ENCODE measurements around the gene ENAM. TPM values are rescaled to one million over a fixed set of nuclear protein-coding genes. Genes with fewer than 3 reads are reported as not detected.

Gene ENAM
- total RNA-seq, 6 experiments from 2014 or later, result 0.02 to 0.14 (median 0.10) TPM; not detected in 1

GRCh38 chr4:70670332-70671014 is 41.9 kb downstream of the ENAM start:
- DNase-seq, result peak; percentile 71
- H3K27ac Mint-ChIP-seq, result peak overlapping the region; percentile 16; the same call in 1 of the 2 replicates
- no peak overlapping the region for H3K4me3 Mint-ChIP-seq
- TF ChIP-seq CTCF (IDR thresholded peaks at IDR 0.05), result no peak
- no peaks in the 10 kb centered on the region for H3K36me3 Mint-ChIP-seq (ENCODE audit: low read depth)
- peaks cover 46% of the 10 kb centered on the region for H3K4me1 Mint-ChIP-seq (ENCODE audit: low read depth)
- no peaks in the 10 kb centered on the region for H3K9me3 Mint-ChIP-seq
- H3K27me3 Mint-ChIP-seq (ENCODE audit: insufficient read depth), result no peaks in the 10 kb centered on the region

- Mint-ChIP-seq H3K4me3 (no peak overlapping the region), H3K4me1 (ENCODE audit: low read depth) (peaks cover 41% of the 10 kb centered on the region)
These were observed 42.5 kb downstream of the ENAM start for GRCh38 chr4:70671091-70671490.

GRCh38 chr4:70674191-70674590 is 45.6 kb downstream of the ENAM start:
- Mint-ChIP-seq H3K4me3 (no peak overlapping the region), H3K9me3 (no peaks in the 10 kb centered on the region), H3K4me1 (ENCODE audit: low read depth) (peaks cover 37% of the 10 kb centered on the region), H3K27ac (no peak overlapping the region), H3K27me3 (ENCODE audit: insufficient read depth) (no peaks in the 10 kb centered on the region), H3K36me3 (ENCODE audit: low read depth) (no peaks in the 10 kb centered on the region)
- no peak for TF ChIP-seq CTCF (IDR thresholded peaks at IDR 0.05)
- no peak for DNase-seq

More at GRCh38 chr4:70671091-70671490, 42.5 kb downstream of the ENAM start:
- no peak for TF ChIP-seq CTCF (IDR thresholded peaks at IDR 0.05)
- Mint-ChIP-seq H3K9me3 (no peaks in the 10 kb centered on the region), H3K27ac (no peak overlapping the region), H3K36me3 (ENCODE audit: low read depth) (no peaks in the 10 kb centered on the region), H3K27me3 (ENCODE audit: insufficient read depth) (no peaks in the 10 kb centered on the region)
- DNase-seq, result no peak

GRCh38 chr4:70674731-70675130 is 46.2 kb downstream of the ENAM start:
- DNase-seq, result no peak
- no peaks in the 10 kb centered on the region for H3K9me3 Mint-ChIP-seq
- TF ChIP-seq CTCF (IDR thresholded peaks at IDR 0.05), result no peak
- H3K4me3 Mint-ChIP-seq, result no peak overlapping the region
- H3K4me1 Mint-ChIP-seq (ENCODE audit: low read depth), result peaks cover 35% of the 10 kb centered on the region
- no peak overlapping the region for H3K27ac Mint-ChIP-seq
- no peaks in the 10 kb centered on the region for H3K36me3 Mint-ChIP-seq (ENCODE audit: low read depth)
- no peaks in the 10 kb centered on the region for H3K27me3 Mint-ChIP-seq (ENCODE audit: insufficient read depth)

GRCh38 chr4:70676554-70677090 is 48.1 kb downstream of the ENAM start:
- Mint-ChIP-seq H3K9me3 (no peaks in the 10 kb centered on the region), H3K27ac (no peak overlapping the region), H3K4me3 (no peak overlapping the region), H3K4me1 (ENCODE audit: low read depth) (peaks cover 18% of the 10 kb centered on the region), H3K36me3 (ENCODE audit: low read depth) (no peaks in the 10 kb centered on the region), H3K27me3 (ENCODE audit: insufficient read depth) (no peaks in the 10 kb centered on the region)
- DNase-seq, result no peak
- TF ChIP-seq CTCF (IDR thresholded peaks at IDR 0.05), result no peak
